Stimulated activated CD8-positive, alpha-beta memory T cell treated with anti-CD3 and anti-CD28 coated beads, Interleukin-12 subunit alpha, Interleukin-12 subunit beta, amount 100 ng/mL, for 4 hours (primary cell): ENCODE measurements around the gene M1AP.
A peak's percentile ranks its signal among the peaks of the same experiment; 100 is the strongest.

Source experiments
- DNase-seq: peaks from one replicate; pipeline ENCODE4 v3.0.0-alpha.2; 2020; ENCODE audit warnings: low read depth

The M1AP gene

DNA sequence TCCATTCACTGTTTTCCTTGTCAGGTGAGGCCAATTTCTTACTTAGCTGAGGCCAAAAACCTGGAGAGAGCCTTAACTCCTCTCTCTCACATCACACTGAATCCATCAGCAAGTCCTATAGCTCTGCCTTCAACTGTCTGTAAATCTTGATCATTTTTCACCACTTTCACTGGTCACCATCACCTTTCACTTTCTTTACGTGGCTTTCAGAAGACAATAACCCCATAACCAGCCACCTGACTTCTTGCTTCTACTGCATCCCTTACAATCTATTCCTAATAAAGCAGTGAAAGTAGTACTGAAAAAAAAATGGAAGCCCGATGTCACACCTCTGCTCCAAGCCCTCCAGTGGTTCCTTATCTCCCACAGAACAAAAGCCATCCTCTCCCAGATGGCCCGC is 102.1 kb downstream of the M1AP start:
- DNase-seq: no peak

- DNase-seq: no peak
Observed at GRCh38 chr2:74544634-74545033, 103.5 kb downstream of the M1AP start.

DNA sequence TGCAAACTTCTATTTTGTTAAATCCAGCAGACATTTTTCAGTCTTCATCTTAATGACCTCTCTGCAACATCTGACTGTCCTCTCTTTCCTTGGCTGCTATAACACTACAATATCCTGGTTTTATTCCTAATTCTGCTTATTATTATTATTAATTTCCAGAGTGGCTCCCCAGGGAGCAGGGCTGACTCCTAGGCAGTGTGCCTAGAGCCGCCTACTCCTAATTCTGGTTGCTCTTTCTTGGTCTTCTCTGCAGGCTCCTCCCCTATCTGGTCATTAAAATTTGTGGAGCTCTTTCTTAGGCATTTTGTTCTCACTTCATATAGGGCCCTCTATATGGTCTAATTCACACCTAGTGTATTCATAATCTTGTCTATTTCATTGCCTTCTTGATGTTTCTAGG is 105.2 kb downstream of the M1AP start:
- no peak for DNase-seq

DNA sequence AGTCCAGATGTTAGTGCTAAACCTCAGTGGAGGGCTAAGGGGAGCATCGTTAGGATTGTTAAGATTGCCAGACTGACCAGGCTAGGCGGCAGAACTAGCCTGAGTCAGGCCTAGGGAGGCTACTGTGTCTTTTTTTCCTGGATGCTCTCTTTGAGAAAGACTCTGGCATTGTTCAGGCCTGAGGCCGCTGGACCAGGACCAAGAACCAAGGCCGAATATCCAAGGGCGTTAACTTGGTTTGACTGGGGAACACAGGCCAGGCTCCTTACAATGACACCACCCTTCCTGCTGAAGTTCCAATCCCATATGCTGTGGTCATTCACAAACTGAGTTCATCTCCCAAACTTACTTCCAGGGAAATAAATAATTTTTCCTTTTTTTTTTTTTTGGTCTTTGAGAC is 107.8 kb downstream of the M1AP start:
- DNase-seq: no peak

DNA sequence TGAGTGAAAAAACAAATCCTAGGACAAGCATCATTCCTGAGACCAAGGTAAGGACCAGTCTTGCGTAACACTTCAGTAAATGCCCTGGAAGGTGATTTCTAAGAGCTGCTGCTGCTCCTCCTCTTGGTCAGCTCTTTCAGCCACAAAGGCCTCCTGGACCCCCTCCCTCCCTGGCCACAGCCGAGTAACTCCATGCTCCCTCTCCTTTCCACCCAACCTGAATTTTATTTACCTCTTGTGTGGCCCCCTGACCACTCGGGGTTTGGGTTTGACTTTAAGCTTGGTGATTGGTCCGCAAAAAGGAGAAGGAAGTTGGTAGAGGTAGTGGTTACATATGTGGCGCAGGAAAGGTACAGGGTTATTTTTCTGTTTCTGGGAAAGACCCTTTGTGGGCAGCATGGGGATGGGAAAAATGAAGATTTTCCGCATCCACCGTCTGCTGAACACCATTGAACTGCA is 109.2 kb downstream of the M1AP start:
- no peak for DNase-seq

- DNase-seq: no peak
Observed at GRCh38 chr2:74537140-74537539, 111.0 kb downstream of the M1AP start.

DNA sequence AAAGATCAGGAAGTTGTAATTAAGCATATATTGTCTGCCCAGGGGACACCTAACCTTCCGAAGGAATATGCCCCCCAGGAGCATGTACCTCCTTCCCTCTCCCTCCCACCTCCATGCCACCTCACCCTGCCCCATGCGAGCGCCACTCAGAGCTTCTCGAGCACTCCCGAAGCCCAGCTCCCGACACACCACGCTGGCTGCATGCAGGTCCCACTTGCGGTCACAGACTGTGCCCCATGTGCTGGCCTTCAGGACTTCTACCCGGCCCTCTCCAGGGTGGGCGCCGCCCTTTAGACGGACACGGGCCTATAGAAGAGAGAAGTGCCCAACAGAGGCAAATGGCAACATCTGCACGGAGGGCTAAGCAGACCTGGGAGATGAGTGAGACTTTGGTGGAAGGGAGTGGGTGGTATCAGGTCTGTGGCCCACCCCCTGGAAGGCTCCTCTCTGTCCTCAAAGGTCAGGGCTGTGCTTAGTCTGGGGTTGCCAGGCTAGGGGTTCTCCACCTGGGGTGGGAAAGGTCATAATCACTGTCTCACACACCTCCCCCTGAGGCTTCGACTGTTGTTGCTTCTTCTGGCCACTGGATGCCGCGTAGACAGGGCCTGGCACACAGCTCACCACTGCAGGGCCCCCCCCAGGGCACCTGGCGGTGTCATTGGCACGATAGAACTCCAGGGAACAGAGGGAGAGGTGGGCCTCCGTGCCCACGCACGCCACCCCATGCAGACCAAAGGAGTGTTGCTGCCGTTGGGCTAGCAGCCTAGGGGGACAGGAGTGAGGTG is 111.8 kb downstream of the M1AP start:
- no peak for DNase-seq

- DNase-seq: no peak
Observed at GRCh38 chr2:74535440-74535965, 112.6 kb downstream of the M1AP start.

DNA sequence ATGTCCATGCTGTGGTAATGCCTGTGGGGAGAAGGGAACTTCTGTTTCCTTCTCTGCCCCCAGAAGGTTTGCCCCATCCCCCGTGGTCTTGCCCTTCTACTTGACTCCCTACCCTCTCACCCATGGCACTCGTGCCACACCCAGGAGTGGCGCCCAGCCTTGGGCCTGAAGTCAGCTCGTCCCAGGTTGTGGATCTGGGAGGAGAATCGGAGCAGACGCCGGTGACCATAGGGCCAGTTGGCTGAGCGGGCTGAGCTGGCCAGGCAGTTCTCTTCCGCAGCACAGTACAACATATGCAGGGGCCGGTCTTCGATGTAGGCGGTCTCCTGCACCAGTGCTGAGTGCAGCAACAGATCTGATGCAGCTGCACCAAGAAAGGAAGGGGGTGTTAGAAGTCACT is 113.7 kb downstream of the M1AP start:
- DNase-seq: no peak

- DNase-seq: no peak
Observed at GRCh38 chr2:74533464-74533863, 114.7 kb downstream of the M1AP start.

DNA sequence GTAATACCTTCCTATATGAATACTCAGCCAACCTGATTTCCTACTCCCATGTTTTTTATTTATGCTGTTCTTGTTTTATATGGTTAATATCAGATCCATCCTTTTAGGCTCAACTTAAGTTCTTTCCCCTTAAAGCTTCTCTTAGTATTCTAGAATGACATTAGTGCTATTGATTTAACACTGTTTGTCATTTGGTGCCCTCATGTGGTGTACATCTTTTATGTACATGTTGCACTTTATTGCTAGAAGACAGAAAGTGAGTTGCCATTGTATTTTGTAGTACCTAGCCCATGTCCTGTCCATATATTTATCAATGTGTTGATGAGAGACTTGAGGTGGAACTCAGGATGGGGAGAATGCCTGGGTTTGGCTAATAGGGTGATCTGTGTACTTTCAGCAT is 115.9 kb downstream of the M1AP start:
- no peak for DNase-seq

DNA sequence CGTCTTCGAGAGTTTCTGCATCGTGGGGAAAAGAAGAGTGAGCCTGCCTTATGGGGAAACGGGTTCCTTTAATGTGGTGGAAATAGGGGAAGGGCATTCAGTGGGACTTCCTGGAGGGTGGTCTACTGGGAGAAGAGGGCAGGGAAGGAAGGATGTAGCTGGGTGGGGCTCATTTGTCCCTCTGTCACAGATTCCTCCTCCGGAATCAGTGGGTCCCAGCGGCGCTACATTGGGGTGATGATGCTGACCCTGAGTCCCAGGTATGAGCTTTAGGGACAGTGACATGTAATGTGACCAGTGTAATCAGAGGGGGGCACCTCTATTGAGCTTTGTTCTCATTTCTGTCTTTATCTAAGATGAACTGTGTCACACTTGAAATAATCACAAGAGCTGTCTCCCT is 116.5 kb downstream of the M1AP start:
- no peak for DNase-seq

GRCh38 chr2:74530239-74531187 is 117.6 kb downstream of the M1AP start:
- DNase-seq: no peak

GRCh38 chr2:74529357-74530238 is 118.5 kb downstream of the M1AP start, which contains the start of the genes AUP1 and HTRA2:
TSS of gene AUP1 (minus strand) at chr2:74529706. CDS start at chr2:74529629, 77 bp downstream.
TSS of gene HTRA2 (plus strand) at chr2:74529933. CDS start at chr2:74530007, 74 bp downstream.
- DNase-seq: peak; percentile 78

DNA sequence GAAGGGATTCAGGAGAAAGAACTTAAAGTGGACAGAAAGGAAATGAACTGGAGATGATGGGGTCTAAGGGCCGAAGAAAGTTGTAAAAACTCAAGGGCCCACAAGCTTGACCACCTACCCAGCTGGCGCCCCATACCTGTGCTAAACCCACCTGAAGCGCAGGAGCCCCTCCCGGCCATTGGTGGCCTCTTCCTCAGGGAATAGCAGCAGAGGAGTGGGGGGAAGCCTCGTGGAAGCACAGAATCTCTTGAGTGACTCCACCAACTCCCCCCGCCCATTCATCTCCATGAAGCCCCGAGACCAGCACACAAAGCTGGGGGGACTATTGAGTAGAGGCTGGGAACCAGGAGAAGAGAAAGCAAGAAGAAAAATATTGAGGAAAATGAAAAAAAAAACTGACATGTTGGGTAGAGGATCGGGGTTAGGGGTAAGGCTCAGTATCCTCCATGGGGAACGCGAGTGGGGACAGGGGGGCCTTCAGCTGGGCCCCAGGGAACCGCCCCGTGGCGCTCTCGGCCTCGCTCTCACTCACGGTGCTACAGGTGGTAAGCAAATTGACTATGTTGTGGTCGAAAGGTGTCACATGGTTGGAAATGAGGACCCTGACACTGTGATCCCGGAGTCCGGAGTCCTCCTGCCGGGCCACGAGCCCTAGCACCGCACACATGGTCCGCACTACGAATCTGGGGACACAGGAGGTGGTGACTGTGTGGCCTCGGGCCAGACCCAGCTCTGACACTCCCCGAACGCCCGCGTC is 119.4 kb downstream of the M1AP start:
- no peak for DNase-seq

DNA sequence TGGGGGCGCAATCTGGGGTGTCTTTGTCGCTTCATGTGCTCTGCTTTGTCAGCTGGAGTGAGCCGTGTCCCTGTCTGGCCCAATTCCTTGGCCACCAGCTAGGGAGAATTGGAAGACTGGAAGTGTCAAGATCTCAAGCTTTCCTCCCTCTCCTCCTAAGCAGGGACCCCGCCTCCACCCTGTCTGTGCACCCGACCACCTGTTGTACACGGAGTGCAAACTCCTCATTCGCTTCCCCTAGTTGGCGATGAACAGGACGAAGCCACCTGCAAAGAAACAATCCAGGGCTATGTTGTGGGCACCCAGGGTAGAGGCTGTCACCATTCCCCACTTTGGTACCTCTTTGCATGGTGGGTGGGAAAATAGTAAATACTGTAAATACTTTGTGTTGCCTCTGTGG is 120.4 kb downstream of the M1AP start:
- no peak for DNase-seq

- no peak for DNase-seq
Observed at GRCh38 chr2:74526649-74527230, 121.4 kb downstream of the M1AP start.

DNA sequence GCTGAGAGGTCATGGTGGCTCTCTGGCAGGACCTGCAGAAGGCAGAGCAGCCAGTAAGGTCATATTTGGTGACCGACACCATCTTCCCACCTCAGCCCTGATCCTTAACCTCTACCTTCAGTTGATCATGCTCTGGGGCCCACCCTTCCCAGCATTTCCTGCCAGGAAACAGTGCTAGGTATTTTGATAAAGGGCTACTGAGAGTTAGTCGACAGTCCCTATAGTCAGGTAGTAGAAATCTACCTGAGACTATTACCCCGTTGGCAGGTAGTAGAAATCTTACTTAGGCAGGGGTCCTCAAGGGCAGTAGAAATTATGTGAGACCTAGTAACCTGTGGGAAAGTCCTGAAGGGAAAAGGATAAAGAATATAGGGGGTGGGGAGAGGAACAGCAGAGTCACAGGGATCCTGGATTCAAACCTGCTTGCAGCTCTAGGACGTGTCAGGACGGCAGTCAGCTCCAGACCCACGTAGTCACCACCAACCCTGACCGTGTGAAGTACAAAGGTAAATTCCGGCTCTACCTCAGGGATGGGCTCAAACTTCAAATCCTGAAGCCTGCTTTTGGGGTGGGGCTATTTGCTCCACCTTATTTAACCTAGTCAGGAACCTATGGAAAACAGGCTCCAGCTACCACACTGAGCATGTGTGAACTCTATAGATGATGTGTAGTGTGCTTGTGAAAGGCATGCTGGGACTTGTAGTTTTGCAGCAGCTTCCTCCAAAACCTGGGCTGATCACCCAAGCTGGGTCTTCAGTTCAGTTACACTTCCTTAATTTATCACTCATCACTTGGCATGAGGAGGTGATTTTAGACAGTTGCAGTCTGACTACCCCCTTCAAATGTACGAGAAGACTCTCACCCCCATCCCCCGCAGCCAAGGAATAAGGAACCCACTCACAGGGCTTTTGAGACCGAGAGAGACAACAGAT is 122.1 kb downstream of the M1AP start, which contains the start of gene DQX1:
DQX1 (minus strand) TSS at position 515 of the 932 bp plus-strand sequence; CDS start at position 13, 502 bp downstream.
- no peak for DNase-seq
